ENCODE results near the gene PDE6D.
A peak's percentile ranks its signal among the peaks of the same experiment; 100 is the strongest.
"Not testable (repeated sequence)": the region's sequence is repeated elsewhere in the genome, so short reads cannot be mapped to it uniquely, and the experiment has no call there.

PDE6D gene

GRCh38 chr2:231720292-231720986 lies 60.6 kb downstream of the PDE6D start:
- DNase-seq (ENCODE audit: low read depth in 3 of 3), result no peak

GRCh38 chr2:231718799-231719198 lies 62.3 kb downstream of the PDE6D start:
- DNase-seq (ENCODE audit: low read depth in 3 of 3), result no peak

- peak in 1 of 3 experiments; percentile 47 for DNase-seq (ENCODE audit: low read depth in 3 of 3)
These were observed 63.6 kb downstream of the PDE6D start for GRCh38 chr2:231717281-231718171.

- DNase-seq (ENCODE audit: low read depth in 3 of 3), result no peak
These were observed 64.3 kb downstream of the PDE6D start for GRCh38 chr2:231716666-231717280.

GRCh38 chr2:231715988-231716616 lies 65.0 kb downstream of the PDE6D start:
- DNase-seq (ENCODE audit: low read depth in 3 of 3), result no peak

- no peak for DNase-seq (ENCODE audit: low read depth in 3 of 3)
These were observed 65.6 kb downstream of the PDE6D start for GRCh38 chr2:231715499-231715837.

- DNase-seq (ENCODE audit: low read depth in 3 of 3), result peak; percentile 68 to 81 (median 68)
These were observed 66.2 kb downstream of the PDE6D start for GRCh38 chr2:231714639-231715498.

GRCh38 chr2:231713730-231714638 lies 67.1 kb downstream of the PDE6D start:
- peak; percentile 80 to 92 (median 84) for DNase-seq (ENCODE audit: low read depth in 3 of 3)

GRCh38 chr2:231713406-231713729 lies 67.7 kb downstream of the PDE6D start:
- DNase-seq (ENCODE audit: low read depth in 3 of 3), result not testable (repeated sequence)

GRCh38 chr2:231712451-231713021 lies 68.5 kb downstream of the PDE6D start:
- peak in 1 of 3 experiments; percentile 53 for DNase-seq (ENCODE audit: low read depth in 3 of 3)

GRCh38 chr2:231711677-231712450 lies 69.2 kb downstream of the PDE6D start:
- no peak for DNase-seq (ENCODE audit: low read depth in 3 of 3)

GRCh38 chr2:231710799-231711676 lies 70.0 kb downstream of the PDE6D start:
- no peak for DNase-seq (ENCODE audit: low read depth in 3 of 3)

GRCh38 chr2:231709981-231710798 lies 70.9 kb downstream of the PDE6D start:
- peak; percentile 71 to 75 (median 74) for DNase-seq (ENCODE audit: low read depth in 3 of 3)

GRCh38 chr2:231709636-231709980 lies 71.5 kb downstream of the PDE6D start:
- DNase-seq (ENCODE audit: low read depth in 3 of 3), result peak in 1 of 3 experiments; percentile 47

- peak in 1 of 3 experiments; percentile 55 for DNase-seq (ENCODE audit: low read depth in 3 of 3)
These were observed 72.1 kb downstream of the PDE6D start for GRCh38 chr2:231708773-231709635.
